ENCODE data around the gene LEKR1.

DNA sequence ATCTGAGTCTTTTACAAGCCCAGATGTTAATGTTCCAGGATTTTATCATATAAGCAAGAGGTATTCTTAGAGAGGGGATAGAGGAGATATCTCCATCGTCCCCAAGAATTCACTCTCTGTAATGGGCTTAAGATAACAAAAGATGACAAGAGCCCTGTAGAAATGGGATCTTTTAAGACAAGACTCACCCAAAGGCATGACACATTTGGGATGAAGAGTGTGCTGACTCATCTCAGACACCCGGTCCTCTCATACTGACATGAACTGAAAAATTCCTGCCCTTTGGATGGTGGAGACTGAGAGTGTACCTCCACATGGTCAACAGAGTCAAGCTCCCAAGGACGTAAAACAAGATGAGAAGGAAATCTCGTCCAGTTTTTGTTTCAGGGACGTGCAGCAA is 11.0 kb downstream of the LEKR1 start:
- no peak for TF ChIP-seq POLR2A (IDR thresholded peaks at IDR 0.05; ENCODE audit: low read length)
- TF ChIP-seq GATA1 (IDR thresholded peaks at IDR 0.05; ENCODE audit: low read depth, low read length): no peak

Data from erythroblast (primary cell).